DND-41 (cell line): ENCODE data around the gene SLC37A4.

ENCODE experiments used
- CTCF ChIP-seq: IDR thresholded peaks from 2 replicates; pipeline ENCODE4 v1.5.1; 2012; ENCODE audit warnings: borderline replicate concordance, low read length, moderate library complexity, mild to moderate bottlenecking; ENCODE audit not compliant: poor library complexity, severe bottlenecking; ENCODE audit errors: extremely low read depth
- EZH2 ChIP-seq: IDR thresholded peaks from 3 replicates; pipeline ENCODE4 v1.6.1; 2012; ENCODE audit warnings: borderline replicate concordance, low read depth, mild to moderate bottlenecking, moderate library complexity, low read length, inconsistent platforms; ENCODE audit not compliant: severe bottlenecking

GRCh38 chr11:119077839-119078238 is 47.2 kb upstream of the SLC37A4 start:
- no peak for TF ChIP-seq CTCF
- no peak for TF ChIP-seq EZH2
